HL-60 (cell line): Measurements from ENCODE around the gene MARCHF4.

Source experiments
- CTCF ChIP-seq: IDR thresholded peaks from one replicate; pipeline ENCODE4 v1.5.1; 2011; ENCODE audit warnings: low read length, control low read depth, inconsistent platforms; ENCODE audit not compliant: insufficient read depth
- POLR2AphosphoS5 ChIP-seq: IDR thresholded peaks from 2 replicates; pipeline ENCODE4 v1.6.1; 2012; ENCODE audit warnings: low read depth

GRCh38 chr2:216392945-216393840 is 20.9 kb upstream of the MARCHF4 start:
- TF ChIP-seq CTCF (no peak), POLR2AphosphoS5 (no peak)
